ENCODE measurements around the gene EFNA4. TPM values are rescaled to one million over a fixed set of nuclear protein-coding genes. Genes with fewer than 3 reads are reported as not detected.
A peak's percentile ranks its signal among the peaks of the same experiment; 100 is the strongest.

Gene EFNA4
- total and polyA plus RNA-seq, 9 of the 15 experiments (the other 6 are each of a cell fraction or from before 2014, with no cell fraction given) = 0.68 to 7.4 (median 6.1) TPM

- TF ChIP-seq MBD1 (CRISPR knock-in tag; IDR thresholded peaks at IDR 0.05) (no peak), LCOR (CRISPR knock-in tag; IDR thresholded peaks at IDR 0.05) (no peak), HLTF (IDR thresholded peaks at IDR 0.05) (no peak), SAFB (IDR thresholded peaks at IDR 0.05; ENCODE audit: borderline replicate concordance, low read depth, low read length) (no peak), EP300 (IDR thresholded peaks at IDR 0.05; ENCODE audit: low read length) (no peak), YBX1 (IDR thresholded peaks at IDR 0.05) (no peak), ZNF778 (CRISPR knock-in tag; IDR thresholded peaks at IDR 0.05) (no peak), RBM14 (IDR thresholded peaks at IDR 0.05; ENCODE audit: borderline replicate concordance, insufficient read depth, low read depth, low read length) (no peak), ZNF24 (IDR thresholded peaks at IDR 0.05) (no peak), POLR2G (IDR thresholded peaks at IDR 0.05; ENCODE audit: low read depth, low read length) (0 out of 2 replicates have a peak, but pooled peaks have one; percentile 20), FOXP1 (CRISPR knock-in tag; IDR thresholded peaks at IDR 0.05) (0 out of 2 replicates have a peak, but pooled peaks have one; percentile 31), HDAC8 (tag; IDR thresholded peaks at IDR 0.05) (no peak), ZNF311 (CRISPR knock-in tag; IDR thresholded peaks at IDR 0.05) (no peak), MTF1 (CRISPR knock-in tag; IDR thresholded peaks at IDR 0.05; ENCODE audit: borderline replicate concordance) (no peak), ARID1B (IDR thresholded peaks at IDR 0.05) (no peak), TAF7 (tag; IDR thresholded peaks at IDR 0.05) (no peak), RBM25 (IDR thresholded peaks at IDR 0.05; ENCODE audit: low read depth, low read length, severe bottlenecking) (no peak), MEIS2 (IDR thresholded peaks at IDR 0.05; ENCODE audit: partially characterized antibody) (peak; percentile 91), ZNF512 (tag; IDR thresholded peaks at IDR 0.05) (no peak), ZNF583 (CRISPR knock-in tag; IDR thresholded peaks at IDR 0.05) (0 out of 2 replicates have a peak, but pooled peaks have one; percentile 54), ZNF134 (CRISPR knock-in tag; conservative IDR thresholded peaks at IDR 0.05) (no peak)
- TF ChIP-seq, protein P1, sequence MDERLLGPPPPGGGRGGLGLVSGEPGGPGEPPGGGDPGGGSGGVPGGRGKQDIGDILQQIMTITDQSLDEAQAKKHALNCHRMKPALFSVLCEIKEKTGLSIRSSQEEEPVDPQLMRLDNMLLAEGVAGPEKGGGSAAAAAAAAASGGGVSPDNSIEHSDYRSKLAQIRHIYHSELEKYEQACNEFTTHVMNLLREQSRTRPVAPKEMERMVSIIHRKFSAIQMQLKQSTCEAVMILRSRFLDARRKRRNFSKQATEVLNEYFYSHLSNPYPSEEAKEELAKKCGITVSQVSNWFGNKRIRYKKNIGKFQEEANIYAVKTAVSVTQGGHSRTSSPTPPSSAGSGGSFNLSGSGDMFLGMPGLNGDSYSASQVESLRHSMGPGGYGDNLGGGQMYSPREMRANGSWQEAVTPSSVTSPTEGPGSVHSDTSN (CRISPR knock-in tag; IDR thresholded peaks at IDR 0.05; ENCODE audit: low read depth) = no peak
- TF ChIP-seq, protein P1 (tag; conservative IDR thresholded peaks at IDR 0.05; ENCODE audit: low read depth) = peak; percentile 61; the same call in 1 of the 2 replicates
Observed at GRCh38 chr1:155080312-155081228, 17.0 kb downstream of the EFNA4 start (continued).

Measured in K562 (cell line).